Endothelial cell of umbilical vein (primary cell): Measurements from ENCODE around the gene TAF11L2. TPM values are rescaled to one million over a fixed set of nuclear protein-coding genes. Genes with fewer than 3 reads are reported as not detected.

Experiments
- BruUV-seq: library from RNA; stranded (reverse); fragments of 400-500 nt; replicated peaks from 2 replicates; lab custom pipeline; 2021; lab: Mats Ljungman, UMichigan
- CTCF ChIA-PET: fragments of 300-600, 350-600 bp; sonication (Branson Sonifier 250); formaldehyde crosslinking; loops from one replicate; lab custom pipeline; 2021; ENCODE audit warnings: antibody characterized with exemption, inconsistent platforms; lab: Charles Lee
- POLR2A ChIA-PET: fragments of 300-600, 350-600 bp; sonication (Branson Sonifier 250); formaldehyde crosslinking; loops from one replicate; lab custom pipeline; 2021; ENCODE audit warnings: antibody characterized with exemption, inconsistent platforms; lab: Charles Lee
- DNase-seq: peaks from one replicate; pipeline ENCODE4 v3.0.0-alpha.2; 2011; ENCODE audit warnings: low read depth, low spot score
- FAIRE-seq: peaks from 2 replicates; lab custom pipeline; 2011; peaks lifted over from hg19 to GRCh38; lab: Jason Lieb, UNC
- H2AFZ ChIP-seq: 2 replicates; pipeline ENCODE4 v1.6.0; 2012; ENCODE audit warnings: low read depth, low read length, control low read depth, inconsistent platforms
- H3K27ac ChIP-seq: 2 replicates; pipeline ENCODE4 v1.5.1; 2011; ENCODE audit warnings: low read depth, mild to moderate bottlenecking, control low read depth, low read length, moderate library complexity; ENCODE audit not compliant: insufficient read depth
- H3K27me3 ChIP-seq, 2 experiments: 2 replicates each; pipeline versions ENCODE4 v1.6.0 to v1.6.1; 2011; ENCODE audit warnings: low read length in 2 of 2, mixed read lengths in 1 of 2; ENCODE audit not compliant: control insufficient read depth in 2 of 2, insufficient read depth in 2 of 2
- H3K36me3 ChIP-seq, 2 experiments: 2 replicates in 1 of 2; 3 replicates in 1 of 2; pipeline ENCODE4 v1.5.1; 2011; ENCODE audit warnings: low read length in 2 of 2, mild to moderate bottlenecking in 1 of 2, moderate library complexity in 1 of 2; ENCODE audit not compliant: control insufficient read depth in 2 of 2, insufficient read depth in 2 of 2; ENCODE audit errors: extremely low read depth in 1 of 2
- H3K4me1 ChIP-seq: 3 replicates; pipeline ENCODE4 v1.5.1; 2011; ENCODE audit warnings: mild to moderate bottlenecking, low read length; ENCODE audit not compliant: control insufficient read depth, insufficient read depth; ENCODE audit errors: extremely low read depth
- H3K4me2 ChIP-seq: 2 replicates; pipeline ENCODE4 v1.6.1; 2011; ENCODE audit warnings: low read length, control low read depth, mixed read lengths; ENCODE audit not compliant: insufficient read depth
- H3K4me3 ChIP-seq, 3 experiments: fragments of 200-600 bp in 1 of 3; sonication (generic), shearing (Covaris generic) in 1 of 3; replicated peaks in 1 of 3; 2 replicates each; pipeline ENCODE4 v1.5.1; 2011 to 2016; ENCODE audit warnings: control low read depth in 3 of 3, low read length in 3 of 3, mild to moderate bottlenecking in 2 of 3, inconsistent platforms in 1 of 3, low read depth in 1 of 3, moderate library complexity in 1 of 3; ENCODE audit not compliant: insufficient read depth in 1 of 3
- H3K79me2 ChIP-seq: 2 replicates; pipeline ENCODE4 v1.6.0; 2012; ENCODE audit warnings: low read length, inconsistent platforms; ENCODE audit not compliant: control insufficient read depth, insufficient read depth
- H3K9ac ChIP-seq: replicated peaks from 2 replicates; pipeline ENCODE3; 2011; ENCODE audit warnings: low read length, control low read depth; ENCODE audit not compliant: insufficient read depth; ENCODE audit errors: extremely low read depth
- H3K9me1 ChIP-seq: replicated peaks from 3 replicates; pipeline ENCODE4 v1.6.0; 2011; ENCODE audit warnings: mild to moderate bottlenecking, low read length; ENCODE audit not compliant: control insufficient read depth, insufficient read depth; ENCODE audit errors: extremely low read depth
- H3K9me3 ChIP-seq: replicated peaks from 2 replicates; pipeline ENCODE4 v1.5.1; 2012; ENCODE audit warnings: low read length, inconsistent platforms; ENCODE audit not compliant: control insufficient read depth, insufficient read depth
- H4K20me1 ChIP-seq: replicated peaks from 2 replicates; pipeline ENCODE3; 2011; ENCODE audit warnings: mild to moderate bottlenecking, low read length; ENCODE audit not compliant: control insufficient read depth, insufficient read depth; ENCODE audit errors: extremely low read depth
- EZH2 ChIP-seq: IDR thresholded peaks from 2 replicates; pipeline ENCODE4 v1.6.1; 2012; ENCODE audit warnings: borderline replicate concordance, low read depth, mild to moderate bottlenecking, moderate library complexity, low read length, inconsistent platforms; ENCODE audit not compliant: severe bottlenecking
- FOS ChIP-seq: IDR thresholded peaks from 2 replicates; pipeline ENCODE4 v1.6.1; 2011; ENCODE audit warnings: mild to moderate bottlenecking, low read length, moderate library complexity, borderline replicate concordance; ENCODE audit not compliant: insufficient read depth
- GATA2 ChIP-seq: IDR thresholded peaks from 2 replicates; pipeline ENCODE4 v1.7.0; 2011; ENCODE audit warnings: low read depth, mild to moderate bottlenecking, moderate library complexity, mixed read lengths, low read length; ENCODE audit not compliant: insufficient read length, insufficient read depth
- JUN ChIP-seq: IDR thresholded peaks from 2 replicates; pipeline ENCODE4 v1.6.1; 2011; ENCODE audit warnings: borderline replicate concordance, low read depth; ENCODE audit not compliant: insufficient read length, insufficient read depth
- MYC ChIP-seq: IDR thresholded peaks from one replicate; pipeline ENCODE4 v1.6.1; 2011; ENCODE audit warnings: mild to moderate bottlenecking, low read depth, low read length
- POLR2A ChIP-seq: IDR thresholded peaks from 2 replicates; pipeline ENCODE4 v1.6.1; 2012; ENCODE audit warnings: low read depth, mild to moderate bottlenecking, control low read depth, low read length
- dilution Hi-C: fragments of 300-500 bp; cut with MboI; formaldehyde crosslinking; loops from one replicate; pipeline ENCODE4 v1.15.0; 2019; ENCODE audit warnings: low sequenced_read_pairs; ENCODE audit not compliant: extremely low pct_ligation_motif_present
- intact Hi-C: fragments of 100-400 bp; cut with micrococcal nuclease; formaldehyde crosslinking; loops from one replicate; pipeline ENCODE4 v1.10.0; 2022
- polyA plus RNA-seq, 4 experiments: library from polyadenylated mRNA; depleted of rRNA in 3 of 4; stranded (reverse) in 3 of 4; unstranded in 1 of 4; fragments of >200 nt; gene quantifications; 2 replicates each; pipeline versions ENCODE4 v1.2.1 to v1.2.3, GENCODE V29; 2011 to 2012; ENCODE audit warnings: missing spikeins in 1 of 4
- total RNA-seq: library from RNA; stranded (reverse); gene quantifications from 2 replicates; pipeline ENCODE4 v1.2.3, GENCODE V29; 2021
- TF ChIP-seq, protein P1 (sequence below): IDR thresholded peaks from 2 replicates; pipeline ENCODE4 v1.6.1; 2011; ENCODE audit not compliant: insufficient read depth, insufficient read length
- TF ChIP-seq, protein P2 (sequence below), 2 donors: IDR thresholded peaks; 1 replicate in 1 of 2; 2 replicates in 1 of 2; pipeline ENCODE4 v1.5.1; 2011; ENCODE audit warnings: low read length in 2 of 2, mild to moderate bottlenecking in 2 of 2, moderate library complexity in 2 of 2, control low read depth in 1 of 2, inconsistent platforms in 1 of 2, low read depth in 1 of 2; ENCODE audit not compliant: insufficient read depth in 1 of 2; ENCODE audit errors: extremely low read depth in 1 of 2

TAF11L2 gene
- total and polyA plus RNA-seq, 2 donors (not counting 3 experiments of a cell fraction or from before 2014, with no cell fraction given): not detected

DNA sequence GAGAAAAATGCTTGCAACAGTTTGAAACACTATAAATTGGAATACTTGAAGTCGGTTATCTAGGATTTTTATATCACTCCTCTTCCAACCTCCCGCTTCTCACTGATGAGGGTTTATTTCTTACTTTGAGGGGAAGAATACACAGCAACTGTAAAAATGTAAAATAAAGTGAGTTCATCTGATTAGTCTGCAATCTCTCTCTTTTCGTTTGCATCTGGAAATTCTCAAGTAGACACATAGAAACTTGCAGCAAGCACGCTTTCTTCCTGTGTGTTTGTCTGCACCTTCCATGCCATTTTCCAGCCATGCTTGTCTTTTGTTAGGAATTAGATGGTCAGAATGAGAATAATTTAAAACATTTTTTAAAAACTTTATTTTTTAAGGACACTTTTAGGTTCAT, 45.1 kb upstream of the TAF11L2 start:
- Histone ChIP-seq H3K4me1 (no peaks in the 10 kb centered on the region), H3K79me2 (no peaks in the 10 kb centered on the region), H2AFZ (no peak overlapping the region), H4K20me1 (no peaks in the 10 kb centered on the region), H3K4me2 (no peak overlapping the region), H3K27ac (no peak overlapping the region), H3K36me3 (no peaks in the 10 kb centered on the region), H3K27me3 (no peaks in the 10 kb centered on the region), H3K9me1 (no peaks in the 10 kb centered on the region), H3K9me3 (no peaks in the 10 kb centered on the region), H3K9ac (no peak overlapping the region), H3K4me3 (no peak overlapping the region)
- dilution Hi-C loops: no loop called here
- no peak for DNase-seq
- no peak for FAIRE-seq
- intact Hi-C loops: no loop called here
- BruUV-seq: no TSS peak
- CTCF ChIA-PET: no interaction called here
- TF ChIP-seq GATA2 (no peak), POLR2A (no peak), MYC (no peak), EZH2 (no peak), FOS (no peak), JUN (no peak)
- TF ChIP-seq, protein P1, sequence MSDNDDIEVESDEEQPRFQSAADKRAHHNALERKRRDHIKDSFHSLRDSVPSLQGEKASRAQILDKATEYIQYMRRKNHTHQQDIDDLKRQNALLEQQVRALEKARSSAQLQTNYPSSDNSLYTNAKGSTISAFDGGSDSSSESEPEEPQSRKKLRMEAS: no peak
- TF ChIP-seq, protein P2, sequence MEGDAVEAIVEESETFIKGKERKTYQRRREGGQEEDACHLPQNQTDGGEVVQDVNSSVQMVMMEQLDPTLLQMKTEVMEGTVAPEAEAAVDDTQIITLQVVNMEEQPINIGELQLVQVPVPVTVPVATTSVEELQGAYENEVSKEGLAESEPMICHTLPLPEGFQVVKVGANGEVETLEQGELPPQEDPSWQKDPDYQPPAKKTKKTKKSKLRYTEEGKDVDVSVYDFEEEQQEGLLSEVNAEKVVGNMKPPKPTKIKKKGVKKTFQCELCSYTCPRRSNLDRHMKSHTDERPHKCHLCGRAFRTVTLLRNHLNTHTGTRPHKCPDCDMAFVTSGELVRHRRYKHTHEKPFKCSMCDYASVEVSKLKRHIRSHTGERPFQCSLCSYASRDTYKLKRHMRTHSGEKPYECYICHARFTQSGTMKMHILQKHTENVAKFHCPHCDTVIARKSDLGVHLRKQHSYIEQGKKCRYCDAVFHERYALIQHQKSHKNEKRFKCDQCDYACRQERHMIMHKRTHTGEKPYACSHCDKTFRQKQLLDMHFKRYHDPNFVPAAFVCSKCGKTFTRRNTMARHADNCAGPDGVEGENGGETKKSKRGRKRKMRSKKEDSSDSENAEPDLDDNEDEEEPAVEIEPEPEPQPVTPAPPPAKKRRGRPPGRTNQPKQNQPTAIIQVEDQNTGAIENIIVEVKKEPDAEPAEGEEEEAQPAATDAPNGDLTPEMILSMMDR (IDR thresholded peaks at IDR 0.05; ENCODE audit: extremely low read depth in 1 of 2, insufficient read depth in 1 of 2, low read depth in 1 of 2, low read length in 2 of 2): no peak
- POLR2A ChIA-PET: no interaction called here
